LNCaP clone FGC (cell line): ENCODE data around the gene ZSCAN23.
"Not testable (repeated sequence)": the region's sequence is repeated elsewhere in the genome, so short reads cannot be mapped to it uniquely, and the experiment has no call there.

Experiments used
- DNase-seq: peaks from one replicate; pipeline ENCODE4 v3.0.0-alpha.2; 2011; ENCODE audit warnings: low read depth
- H3K4me3 ChIP-seq: 2 replicates; pipeline ENCODE4 v1.5.1; 2011; ENCODE audit warnings: mild to moderate bottlenecking, low read depth, low read length, control low read depth
- TF ChIP-seq, protein P1 (sequence below): IDR thresholded peaks from 2 replicates; pipeline ENCODE4 v1.5.1; 2012; ENCODE audit warnings: mild to moderate bottlenecking; ENCODE audit not compliant: control insufficient read depth, insufficient read depth; ENCODE audit errors: extremely low read depth

The ZSCAN23 gene

DNA sequence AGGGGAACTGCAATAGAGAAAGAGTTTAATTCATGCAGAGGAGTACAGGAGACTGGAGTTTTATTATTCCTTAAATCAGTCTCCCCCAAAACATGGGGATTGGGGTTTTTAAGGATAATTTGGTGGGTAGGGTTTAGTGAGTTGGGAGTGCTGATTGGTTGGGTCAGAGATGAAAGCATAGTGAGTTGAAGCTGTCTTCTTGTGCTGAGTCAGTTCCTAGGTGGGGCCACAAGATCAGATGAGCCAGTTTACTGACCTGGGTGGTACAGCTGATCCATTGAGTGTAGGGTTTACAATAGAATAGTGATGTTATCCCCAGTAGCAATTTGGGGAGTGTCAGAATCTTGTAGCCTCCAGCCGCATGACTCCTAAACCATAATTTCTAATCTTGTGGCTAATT is 43.2 kb upstream of the ZSCAN23 start:
- no peak for DNase-seq
- TF ChIP-seq, protein P1, sequence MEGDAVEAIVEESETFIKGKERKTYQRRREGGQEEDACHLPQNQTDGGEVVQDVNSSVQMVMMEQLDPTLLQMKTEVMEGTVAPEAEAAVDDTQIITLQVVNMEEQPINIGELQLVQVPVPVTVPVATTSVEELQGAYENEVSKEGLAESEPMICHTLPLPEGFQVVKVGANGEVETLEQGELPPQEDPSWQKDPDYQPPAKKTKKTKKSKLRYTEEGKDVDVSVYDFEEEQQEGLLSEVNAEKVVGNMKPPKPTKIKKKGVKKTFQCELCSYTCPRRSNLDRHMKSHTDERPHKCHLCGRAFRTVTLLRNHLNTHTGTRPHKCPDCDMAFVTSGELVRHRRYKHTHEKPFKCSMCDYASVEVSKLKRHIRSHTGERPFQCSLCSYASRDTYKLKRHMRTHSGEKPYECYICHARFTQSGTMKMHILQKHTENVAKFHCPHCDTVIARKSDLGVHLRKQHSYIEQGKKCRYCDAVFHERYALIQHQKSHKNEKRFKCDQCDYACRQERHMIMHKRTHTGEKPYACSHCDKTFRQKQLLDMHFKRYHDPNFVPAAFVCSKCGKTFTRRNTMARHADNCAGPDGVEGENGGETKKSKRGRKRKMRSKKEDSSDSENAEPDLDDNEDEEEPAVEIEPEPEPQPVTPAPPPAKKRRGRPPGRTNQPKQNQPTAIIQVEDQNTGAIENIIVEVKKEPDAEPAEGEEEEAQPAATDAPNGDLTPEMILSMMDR, result no peak
- no peak overlapping the region for H3K4me3 ChIP-seq

DNA sequence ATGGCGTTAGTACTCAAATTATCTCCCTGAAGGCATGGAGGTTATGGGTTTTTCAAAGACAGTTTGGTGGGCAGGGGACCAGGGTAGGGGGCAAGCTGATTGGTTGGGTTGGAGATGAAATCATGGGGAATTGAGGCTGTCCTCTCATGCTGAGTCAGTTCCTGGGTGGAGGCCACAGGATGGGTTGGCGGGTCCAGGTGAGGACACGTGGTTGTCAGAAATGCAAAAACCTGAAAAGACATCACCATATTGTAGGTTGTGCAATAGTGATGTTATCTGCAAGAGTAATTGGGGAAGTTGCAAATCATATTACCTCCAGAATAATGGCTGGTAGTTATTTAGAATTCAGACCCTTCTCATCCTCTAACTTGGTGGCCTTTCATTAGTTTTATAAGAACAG is 42.2 kb upstream of the ZSCAN23 start:
- DNase-seq, result no peak
- TF ChIP-seq, protein P1, result no peak
- no peak overlapping the region for H3K4me3 ChIP-seq

DNA sequence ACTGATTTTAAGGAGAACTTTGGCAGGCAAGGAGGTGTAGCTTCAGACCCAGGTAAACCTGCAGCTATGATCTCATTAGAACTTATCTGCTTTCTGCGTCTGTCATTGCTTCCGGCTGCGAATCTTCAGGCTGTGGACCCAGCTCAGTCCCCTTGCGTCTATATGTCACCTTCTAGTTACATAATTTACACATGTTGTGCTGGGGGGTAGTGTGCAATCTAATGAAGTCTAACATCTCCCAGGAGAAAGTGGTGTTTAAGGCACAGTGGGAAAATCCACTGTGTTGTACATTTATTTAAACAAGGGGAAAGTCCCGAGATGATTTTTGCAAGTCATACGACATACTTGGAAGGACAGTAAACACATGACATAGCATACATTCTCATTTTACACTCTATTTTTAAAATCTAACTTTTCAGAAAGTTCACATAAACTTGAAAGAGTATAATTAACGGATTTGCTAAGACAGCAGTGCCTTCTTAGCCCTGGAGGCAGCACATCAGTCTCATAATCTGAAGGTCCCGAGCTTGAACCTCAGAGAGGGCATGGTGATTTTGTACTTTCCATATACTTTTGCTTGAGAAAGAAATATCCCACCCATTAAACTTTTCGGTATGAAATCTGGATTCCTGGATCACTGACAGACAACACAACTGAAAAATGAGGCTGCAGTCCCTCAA is 37.1 kb upstream of the ZSCAN23 start:
- TF ChIP-seq, protein P1, result no peak
- H3K4me3 ChIP-seq, result no peak overlapping the region
- DNase-seq, result no peak

DNA sequence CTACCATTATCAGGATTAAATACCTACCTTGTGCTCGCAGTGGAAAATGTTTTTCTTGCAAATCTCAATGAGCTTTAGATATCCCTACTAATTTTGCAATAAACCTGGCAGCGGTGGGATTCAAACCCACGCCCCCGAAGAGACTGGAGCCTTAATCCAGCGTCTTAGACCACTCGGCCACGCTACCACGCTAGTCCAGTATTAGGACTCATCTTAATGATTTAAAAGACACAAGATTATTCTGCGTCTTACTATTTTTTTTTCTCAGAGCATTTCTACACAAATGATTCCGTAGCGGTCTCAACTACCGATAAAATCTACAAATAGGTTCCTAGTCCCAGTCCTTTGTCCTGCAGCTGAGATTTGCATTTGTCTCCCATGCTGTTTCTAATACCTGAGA is 35.2 kb upstream of the ZSCAN23 start:
- no peak overlapping the region for H3K4me3 ChIP-seq
- no peak for DNase-seq
- TF ChIP-seq, protein P1, result no peak

DNA sequence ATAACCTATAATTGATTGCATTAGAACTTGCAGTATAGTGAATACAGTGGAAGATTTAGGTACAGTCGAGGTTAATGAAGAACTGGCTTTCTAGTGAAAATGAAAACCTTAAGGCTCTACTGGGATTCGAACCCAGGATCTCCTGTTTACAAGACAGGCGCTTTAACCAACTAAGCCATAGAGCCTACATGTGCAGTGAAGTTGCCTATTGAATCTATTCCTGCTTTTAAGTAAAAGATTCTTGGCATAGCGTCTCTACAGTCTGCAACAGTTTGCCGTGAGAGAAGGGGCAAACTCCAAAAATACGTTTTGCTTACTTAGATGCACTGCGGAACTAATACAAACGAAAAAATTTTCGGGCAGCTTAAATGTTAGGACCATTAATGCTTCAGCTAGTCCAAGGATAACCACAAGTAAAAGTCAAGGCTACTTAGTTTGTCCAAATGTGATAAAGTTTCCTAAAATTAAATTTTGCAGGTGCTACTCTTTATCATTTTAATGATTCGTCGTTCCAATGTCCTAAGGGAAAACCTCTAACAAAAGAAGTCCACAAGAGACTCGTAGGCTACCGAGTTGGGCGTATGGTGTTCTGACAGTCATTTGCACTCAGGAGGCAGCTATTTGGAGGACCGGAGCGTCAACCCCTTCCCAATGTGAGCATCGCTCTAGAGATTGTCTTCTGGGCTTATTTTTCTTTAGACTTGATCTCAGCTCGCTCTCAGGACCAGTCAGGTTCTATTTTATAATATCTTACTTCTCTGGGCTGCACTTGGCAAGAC is 31.3 kb upstream of the ZSCAN23 start:
- H3K4me3 ChIP-seq, result peak overlapping the region; percentile 55
- DNase-seq, result peak; percentile 86
- TF ChIP-seq, protein P1, result no peak

DNA sequence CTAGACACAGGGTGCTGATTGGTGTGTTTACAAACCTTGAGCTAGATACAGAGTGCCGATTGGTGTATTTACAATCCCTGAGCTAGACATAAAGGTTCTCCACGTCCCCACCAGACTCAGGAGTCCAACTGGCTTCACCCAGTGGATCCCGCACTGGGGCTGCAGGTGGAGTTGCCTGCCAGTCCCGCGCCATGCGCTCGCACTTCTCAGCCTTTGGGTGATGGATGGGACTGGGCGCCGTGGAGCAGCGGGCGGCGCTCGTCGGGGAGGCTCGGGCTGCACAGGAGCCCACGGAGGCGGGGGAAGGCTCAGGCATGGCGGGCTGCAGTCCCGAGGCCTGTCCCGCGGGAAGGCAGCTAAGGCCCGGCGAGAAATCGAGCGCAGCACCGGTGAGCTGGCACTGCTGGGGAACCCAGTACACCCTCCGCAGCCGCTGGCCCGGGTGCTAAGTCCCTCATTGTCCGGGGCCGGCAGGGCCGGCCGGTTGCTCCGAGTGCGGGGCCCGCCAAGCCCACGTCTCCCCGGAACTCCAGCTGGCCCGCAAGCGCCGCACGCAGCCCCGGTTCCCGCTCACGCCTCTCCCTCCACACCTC is 26.0 kb upstream of the ZSCAN23 start:
- not testable (repeated sequence) for DNase-seq, H3K4me3 ChIP-seq

DNA sequence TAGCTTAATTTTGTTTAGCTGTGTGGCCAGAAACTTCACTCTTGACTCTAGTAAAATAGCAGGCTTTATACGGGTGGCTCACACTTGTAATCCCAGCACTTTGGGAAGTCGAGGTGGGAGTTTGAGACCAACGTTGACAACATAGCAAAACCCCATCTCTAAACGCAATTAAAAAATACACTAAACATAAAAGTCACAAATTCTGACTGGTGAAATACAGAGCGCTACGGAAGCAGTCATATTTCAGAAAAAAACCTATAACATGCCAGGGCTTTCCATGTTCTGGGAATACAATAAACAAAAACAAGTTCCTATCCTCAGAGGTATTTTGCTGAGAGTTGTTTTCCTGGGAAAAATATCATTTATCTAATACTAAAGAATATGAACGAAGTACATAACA is 24.8 kb upstream of the ZSCAN23 start:
- DNase-seq, result no peak
- no peak overlapping the region for H3K4me3 ChIP-seq
- TF ChIP-seq, protein P1, result no peak
